Stimulated activated CD8-positive, alpha-beta memory T cell treated with anti-CD3 and anti-CD28 coated beads, Interleukin-2, amount 100 ng/mL, for 48 hours (primary cell): Measurements from ENCODE around the gene LRRC36.
"Not testable (repeated sequence)": the region's sequence is repeated elsewhere in the genome, so short reads cannot be mapped to it uniquely, and the experiment has no call there.

ENCODE experiments used
- DNase-seq, 2 donors: peaks; one replicate each; pipeline ENCODE4 v3.0.0-alpha.2; 2020; ENCODE audit warnings: low read depth in 2 of 2

LRRC36 gene

GRCh38 chr16:67345401-67345800 lies 18.8 kb downstream of the LRRC36 start:
- DNase-seq = no peak

DNA sequence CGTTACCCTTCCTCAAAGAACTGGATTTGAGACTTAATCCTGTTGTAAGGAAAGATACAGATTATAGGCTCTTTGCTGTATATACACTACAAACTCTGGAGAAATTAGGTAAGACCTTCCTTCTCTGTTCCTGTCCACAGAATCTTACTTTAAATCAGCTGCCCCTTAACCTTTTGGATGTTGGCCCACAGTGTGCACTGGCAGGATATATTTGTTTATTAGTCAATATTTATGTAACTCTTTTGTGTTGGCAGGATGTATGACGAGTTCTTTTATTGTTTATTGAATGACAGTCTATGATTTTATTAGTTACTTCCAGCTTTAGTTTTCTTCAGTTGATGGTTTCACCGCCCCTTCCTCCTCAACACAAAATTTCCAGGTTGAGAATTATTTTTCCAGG lies 19.7 kb downstream of the LRRC36 start:
- no peak for DNase-seq

DNA sequence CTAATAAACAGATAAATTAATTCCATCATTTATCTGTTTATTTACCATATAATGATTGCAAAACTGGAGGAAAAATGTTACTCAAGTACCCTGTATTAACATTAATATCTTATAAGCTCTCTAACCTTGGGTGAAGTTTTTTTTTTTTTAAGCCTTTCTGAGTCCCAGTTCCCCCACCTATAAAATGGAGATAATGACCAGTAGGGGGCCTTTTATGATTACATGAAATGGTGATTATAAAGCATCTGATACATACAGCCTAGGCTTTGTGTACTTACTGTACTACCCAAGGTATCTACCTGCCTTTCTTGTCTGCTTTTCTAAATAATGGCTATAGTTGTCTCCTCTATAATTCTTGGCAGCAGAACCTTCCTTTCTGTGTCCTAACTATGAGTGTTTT lies 22.6 kb downstream of the LRRC36 start:
- DNase-seq = no peak

DNA sequence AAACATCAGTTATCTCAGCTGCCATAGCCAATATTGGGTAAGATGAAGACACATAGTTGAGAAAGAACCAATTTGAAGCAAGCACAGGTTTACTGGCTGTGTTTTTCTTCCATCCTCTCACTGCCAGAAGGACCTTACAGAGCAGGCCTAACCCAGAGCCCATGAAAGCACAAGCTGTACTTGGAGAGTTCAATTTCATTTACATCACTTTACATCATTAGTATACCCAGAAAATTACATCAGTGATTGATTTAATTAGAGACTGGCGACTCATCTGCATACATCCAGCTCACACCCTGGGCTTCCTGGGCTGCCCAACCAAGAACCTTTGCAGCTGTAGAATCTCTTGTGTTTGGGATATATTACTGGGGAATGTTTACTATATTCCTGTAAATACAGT lies 23.7 kb downstream of the LRRC36 start:
- DNase-seq = no peak

- not testable (repeated sequence) for DNase-seq
Observed at GRCh38 chr16:67352463-67352862, 25.8 kb downstream of the LRRC36 start.

DNA sequence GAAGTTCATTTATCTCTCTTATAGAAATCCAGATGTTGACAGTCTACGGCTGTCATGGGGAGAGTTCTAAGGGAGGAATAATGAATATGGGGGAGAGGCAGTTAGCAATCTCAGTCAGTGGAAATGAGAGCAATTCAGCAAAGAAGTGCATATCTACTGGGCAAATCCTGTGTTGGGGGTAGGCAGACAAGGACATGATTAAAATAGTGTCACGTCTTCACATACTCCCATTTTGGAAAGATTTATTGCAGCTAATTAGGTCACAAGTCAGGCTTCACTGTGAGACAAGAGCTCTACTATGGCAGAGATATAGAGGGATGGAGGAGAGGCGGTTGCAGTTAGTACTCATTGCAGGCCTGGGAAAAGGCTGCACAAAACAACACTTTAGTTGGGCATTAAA lies 29.8 kb downstream of the LRRC36 start:
- DNase-seq = no peak

DNA sequence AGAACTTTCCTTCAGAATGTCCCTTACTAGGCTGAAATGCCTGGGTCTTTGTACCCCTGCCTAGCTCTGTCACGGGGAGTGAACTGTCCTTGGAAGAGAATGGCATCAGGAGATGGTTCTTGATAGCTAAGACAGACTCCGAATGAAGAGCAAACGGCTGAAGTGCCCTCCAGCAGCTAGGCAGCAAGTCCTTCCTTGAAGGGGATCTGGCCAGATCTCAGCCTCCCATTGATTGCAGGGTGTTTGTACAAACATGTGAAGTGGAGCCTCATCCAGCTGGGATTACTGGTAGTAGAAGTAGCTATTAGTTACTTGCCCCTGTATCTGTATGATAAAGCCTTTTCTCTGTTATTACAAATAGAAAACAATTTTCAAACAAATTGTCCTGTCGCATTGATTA lies 30.9 kb downstream of the LRRC36 start:
- DNase-seq = no peak

DNA sequence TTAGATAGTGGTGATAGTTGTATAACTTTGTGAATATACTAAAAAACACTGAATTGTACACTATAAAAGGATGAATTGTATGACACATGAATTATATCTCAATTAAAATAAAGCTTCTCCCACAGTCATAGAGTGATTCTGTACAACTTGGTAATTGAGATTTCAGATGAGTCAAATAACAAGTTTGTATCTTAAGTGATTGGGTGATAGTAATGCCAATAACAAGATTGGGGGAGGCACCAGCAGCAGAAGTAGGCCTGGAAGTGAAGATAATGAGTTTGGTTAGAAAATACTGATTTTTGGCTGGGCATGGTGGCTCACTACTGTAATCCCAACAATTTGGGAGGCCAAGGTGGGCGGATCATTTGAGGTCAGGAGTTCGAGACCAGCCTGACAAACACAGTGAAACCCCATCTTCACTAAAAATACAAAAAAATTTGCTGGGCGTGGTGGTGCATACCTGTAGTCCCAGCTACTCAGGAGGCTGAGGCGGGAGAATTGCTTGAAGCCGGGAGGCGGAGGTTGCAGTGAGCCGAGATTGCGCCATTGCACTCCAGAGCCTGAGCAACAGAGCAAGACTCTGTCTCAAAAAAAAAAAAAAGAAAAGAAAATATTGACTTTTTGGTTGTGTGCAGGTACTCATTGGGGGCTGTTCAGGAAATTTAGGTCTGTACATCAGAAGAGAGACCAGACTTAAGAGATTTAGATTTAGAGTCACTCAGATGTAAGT lies 33.1 kb downstream of the LRRC36 start:
- not testable (repeated sequence) for DNase-seq

DNA sequence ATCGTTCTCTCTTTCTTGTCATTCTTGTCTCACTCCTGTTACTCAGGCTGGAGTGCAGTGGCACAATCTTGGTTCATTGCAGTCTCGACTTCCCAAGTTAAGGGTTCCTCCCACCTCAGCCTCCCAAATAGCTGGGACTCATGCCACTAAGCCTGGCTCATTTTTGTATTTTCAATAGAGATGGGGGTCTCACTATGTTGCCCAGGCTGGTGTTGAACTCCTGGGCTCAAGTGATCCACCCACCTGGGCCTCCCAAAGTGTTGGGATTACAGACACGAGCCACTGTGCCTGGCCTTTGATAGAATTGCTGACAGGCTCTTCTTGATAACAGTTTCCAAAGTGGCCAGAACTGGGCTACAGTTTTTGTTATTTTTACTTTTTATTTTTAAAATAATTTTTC lies 34.4 kb downstream of the LRRC36 start:
- DNase-seq = no peak

- DNase-seq = no peak
Observed at GRCh38 chr16:67364600-67365235, 38.1 kb downstream of the LRRC36 start.

- DNase-seq = no peak
Observed at GRCh38 chr16:67370661-67371060, 44.0 kb downstream of the LRRC36 start.

GRCh38 chr16:67372664-67373063 lies 46.0 kb downstream of the LRRC36 start:
- DNase-seq = no peak

DNA sequence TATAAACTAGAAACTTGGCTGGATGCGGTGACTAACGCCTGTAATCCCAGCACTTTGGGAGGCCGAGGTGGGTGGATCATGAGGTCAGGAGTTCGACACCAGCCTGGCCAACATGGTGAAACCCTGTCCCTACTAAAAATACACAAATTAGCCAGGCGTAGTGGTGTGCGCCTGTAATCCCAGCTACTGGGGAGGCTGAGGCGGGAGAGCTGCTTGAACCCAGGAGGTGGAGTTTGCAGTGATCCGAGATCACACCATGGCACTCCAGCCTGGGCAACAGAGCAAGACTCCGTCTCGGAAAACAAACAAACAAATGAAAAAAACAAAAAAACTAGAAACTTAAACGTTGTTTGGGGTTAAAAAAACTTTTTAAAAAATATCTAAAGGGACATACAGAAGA lies 49.4 kb downstream of the LRRC36 start:
- DNase-seq = not testable (repeated sequence)

- no peak for DNase-seq
Observed at GRCh38 chr16:67378642-67379041, 52.0 kb downstream of the LRRC36 start.

- DNase-seq = no peak
Observed at GRCh38 chr16:67383284-67383683, 56.7 kb downstream of the LRRC36 start.

DNA sequence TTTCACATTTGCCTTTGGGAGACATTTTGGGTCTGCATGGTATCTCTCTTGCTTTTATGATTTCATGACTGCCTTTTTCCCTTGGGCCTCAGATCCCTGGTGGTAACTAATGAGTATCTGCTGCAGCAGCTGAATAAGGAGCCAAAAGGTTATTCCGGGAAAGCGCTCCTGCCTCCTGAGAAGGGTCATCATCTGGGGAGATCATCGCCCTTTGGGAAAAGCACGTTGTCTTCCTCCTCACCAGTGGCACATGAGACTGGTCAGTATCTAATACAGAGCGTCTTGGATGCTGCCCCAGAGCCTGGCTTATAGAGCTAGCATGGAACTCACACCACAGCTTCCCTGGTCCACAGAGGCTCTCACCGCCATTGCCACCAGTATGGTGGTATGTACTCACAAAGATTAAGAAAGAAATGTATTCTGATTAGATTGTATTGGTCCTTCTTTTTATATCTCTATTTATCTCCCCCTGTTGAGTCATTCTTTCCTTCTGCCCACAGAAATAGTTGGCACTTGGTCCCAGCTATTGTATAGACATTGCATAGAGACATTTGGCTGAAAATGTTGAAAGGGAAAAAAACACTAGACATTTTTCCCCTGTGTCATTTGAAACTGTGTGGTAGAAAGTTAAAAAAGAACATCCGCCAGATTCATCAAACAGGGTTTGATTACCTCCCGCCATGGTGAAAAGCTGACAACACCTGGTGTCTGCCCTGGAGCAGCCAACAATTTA lies 58.3 kb downstream of the LRRC36 start:
- no peak for DNase-seq

DNA sequence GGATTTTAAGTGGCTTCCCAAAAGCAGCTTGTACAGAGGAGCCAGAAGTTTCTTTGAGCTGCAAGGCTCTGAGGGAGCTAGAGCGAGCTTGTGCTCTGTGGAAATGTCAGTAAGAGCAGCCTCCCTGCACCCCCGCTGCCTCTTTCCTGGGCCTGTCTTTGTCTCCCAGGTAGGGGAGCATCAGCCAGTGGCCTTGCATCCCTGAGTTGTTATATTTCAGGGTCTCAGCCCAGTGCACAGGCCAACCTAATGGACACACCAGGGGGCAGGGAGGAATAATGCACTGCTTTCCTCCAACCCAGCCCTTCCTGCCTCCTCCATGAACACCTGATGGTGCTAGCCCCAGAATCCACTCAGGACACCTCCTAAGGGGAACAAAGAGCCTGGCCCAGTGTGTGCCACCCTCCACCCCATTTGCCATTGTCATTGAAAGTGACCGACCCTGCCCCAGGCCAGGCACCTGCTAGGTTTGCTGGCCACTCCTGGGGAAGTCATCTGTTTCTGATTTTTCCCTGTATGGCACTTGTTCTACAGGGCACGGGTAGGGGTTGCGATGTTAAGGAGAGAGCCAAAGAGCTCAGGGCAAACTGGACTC lies 60.3 kb downstream of the LRRC36 start:
- no peak for DNase-seq

DNA sequence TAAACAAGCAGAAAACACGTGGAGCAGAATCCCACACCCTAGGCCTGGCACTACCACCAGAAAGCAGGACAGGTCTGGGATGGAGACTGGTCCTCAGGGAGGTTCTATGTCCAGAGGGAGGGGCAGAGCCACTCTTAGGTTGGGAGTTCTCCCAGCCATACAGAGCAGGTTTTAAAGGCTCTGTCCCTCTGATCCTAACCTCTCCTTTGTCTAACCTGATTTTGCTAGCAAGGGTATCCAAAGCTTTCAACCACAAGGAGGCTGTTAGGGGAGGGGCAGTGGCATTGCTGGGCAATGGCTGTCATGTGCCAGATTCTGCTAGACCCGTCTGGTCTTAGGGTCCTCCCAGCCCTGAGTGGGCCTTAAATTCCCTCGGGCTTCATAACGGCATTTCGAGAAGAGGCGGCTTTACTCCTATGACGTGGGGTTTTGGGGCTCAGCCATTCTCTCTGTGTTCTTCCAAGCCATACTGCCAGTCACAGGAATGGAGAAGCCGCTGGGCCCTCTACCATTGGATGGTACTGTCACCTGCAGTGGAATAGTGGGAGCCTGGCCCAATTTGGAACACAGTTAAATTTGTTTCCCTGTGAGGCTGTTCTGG lies 61.0 kb downstream of the LRRC36 start:
- DNase-seq = no peak

GRCh38 chr16:67388191-67388590 lies 61.6 kb downstream of the LRRC36 start:
- DNase-seq = no peak

DNA sequence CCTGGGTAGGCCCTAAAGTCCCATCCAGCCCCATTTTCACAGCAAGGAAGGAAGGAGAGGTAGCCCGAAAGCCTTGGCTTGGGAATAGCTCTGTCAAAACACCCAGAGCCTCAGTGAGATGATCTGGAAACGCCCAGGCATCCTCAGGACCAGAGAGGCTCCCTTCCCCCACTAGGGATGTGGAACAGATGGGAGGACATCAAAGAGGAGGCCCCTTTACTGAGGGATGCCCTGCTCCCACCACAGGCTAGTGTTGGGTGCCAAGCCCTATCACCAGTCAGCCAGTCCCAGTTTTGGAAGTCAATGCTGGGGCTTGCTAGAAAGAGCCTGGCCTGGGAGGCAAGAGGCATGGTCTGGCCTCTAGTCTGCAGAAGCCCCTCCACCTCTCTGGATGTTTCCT lies 62.0 kb downstream of the LRRC36 start:
- no peak for DNase-seq

- no peak for DNase-seq
Observed at GRCh38 chr16:67389911-67390815, 63.5 kb downstream of the LRRC36 start.
